Measurements from ENCODE around the gene FALEC. TPM values are rescaled to one million over a fixed set of nuclear protein-coding genes. Genes with fewer than 3 reads are reported as not detected.

The FALEC gene
- total RNA-seq, 1 donor from 2014 or later, result 1.2 TPM

GRCh38 chr1:150558303-150558704 is 42.8 kb downstream of the FALEC start:
- H3K36me3 Mint-ChIP-seq (ENCODE audit: low read depth, unreplicated experiment), result peaks cover 6% of the 10 kb centered on the region
- peaks cover 18% of the 10 kb centered on the region for H3K27me3 Mint-ChIP-seq (ENCODE audit: unreplicated experiment)
- H3K9me3 Mint-ChIP-seq (ENCODE audit: unreplicated experiment), result no peaks in the 10 kb centered on the region
- H3K4me1 Mint-ChIP-seq (ENCODE audit: unreplicated experiment), result peaks cover 30% of the 10 kb centered on the region
- TF ChIP-seq CTCF (IDR thresholded peaks at IDR 0.05; ENCODE audit: unreplicated experiment), result no peak
- H3K27ac Mint-ChIP-seq (ENCODE audit: unreplicated experiment), result no peak overlapping the region
- no peak overlapping the region for H3K4me3 Mint-ChIP-seq (ENCODE audit: unreplicated experiment)
- no peak for DNase-seq (ENCODE audit: low spot score)

- no peak for TF ChIP-seq CTCF (IDR thresholded peaks at IDR 0.05; ENCODE audit: unreplicated experiment)
- H3K9me3 Mint-ChIP-seq (ENCODE audit: unreplicated experiment), result no peaks in the 10 kb centered on the region
- peaks cover 16% of the 10 kb centered on the region for H3K27me3 Mint-ChIP-seq (ENCODE audit: unreplicated experiment)
- no peak overlapping the region for H3K27ac Mint-ChIP-seq (ENCODE audit: unreplicated experiment)
- peaks cover 9% of the 10 kb centered on the region for H3K36me3 Mint-ChIP-seq (ENCODE audit: low read depth, unreplicated experiment)
- peaks cover 36% of the 10 kb centered on the region for H3K4me1 Mint-ChIP-seq (ENCODE audit: unreplicated experiment)
- no peak for DNase-seq (ENCODE audit: low spot score)
- H3K4me3 Mint-ChIP-seq (ENCODE audit: unreplicated experiment), result no peak overlapping the region
Measured at GRCh38 chr1:150558761-150559655, 43.5 kb downstream of the FALEC start.

- Mint-ChIP-seq H3K27ac (ENCODE audit: unreplicated experiment) (no peak overlapping the region), H3K27me3 (ENCODE audit: unreplicated experiment) (peaks cover 14% of the 10 kb centered on the region), H3K4me3 (ENCODE audit: unreplicated experiment) (no peak overlapping the region), H3K36me3 (ENCODE audit: low read depth, unreplicated experiment) (peaks cover 9% of the 10 kb centered on the region), H3K4me1 (ENCODE audit: unreplicated experiment) (peaks cover 38% of the 10 kb centered on the region), H3K9me3 (ENCODE audit: unreplicated experiment) (no peaks in the 10 kb centered on the region)
- TF ChIP-seq CTCF (IDR thresholded peaks at IDR 0.05; ENCODE audit: unreplicated experiment), result no peak
- no peak for DNase-seq (ENCODE audit: low spot score)
Measured at GRCh38 chr1:150559656-150560010, 44.1 kb downstream of the FALEC start.

GRCh38 chr1:150560011-150560438 is 44.5 kb downstream of the FALEC start:
- no peaks in the 10 kb centered on the region for H3K9me3 Mint-ChIP-seq (ENCODE audit: unreplicated experiment)
- H3K27ac Mint-ChIP-seq (ENCODE audit: unreplicated experiment), result no peak overlapping the region
- peaks cover 12% of the 10 kb centered on the region for H3K27me3 Mint-ChIP-seq (ENCODE audit: unreplicated experiment)
- peak; percentile 82 for TF ChIP-seq CTCF (IDR thresholded peaks at IDR 0.05; ENCODE audit: unreplicated experiment)
- peak; percentile 81 for DNase-seq (ENCODE audit: low spot score)
- H3K36me3 Mint-ChIP-seq (ENCODE audit: low read depth, unreplicated experiment), result peaks cover 9% of the 10 kb centered on the region
- peak overlapping the region; percentile 22 for H3K4me3 Mint-ChIP-seq (ENCODE audit: unreplicated experiment)
- H3K4me1 Mint-ChIP-seq (ENCODE audit: unreplicated experiment), result peaks cover 41% of the 10 kb centered on the region

GRCh38 chr1:150560576-150561253 is 45.2 kb downstream of the FALEC start:
- peak; percentile 73 for TF ChIP-seq CTCF (IDR thresholded peaks at IDR 0.05; ENCODE audit: unreplicated experiment)

More at GRCh38 chr1:150560576-150561253, 45.2 kb downstream of the FALEC start:
- H3K27me3 Mint-ChIP-seq (ENCODE audit: unreplicated experiment), result peaks cover 12% of the 10 kb centered on the region
- H3K9me3 Mint-ChIP-seq (ENCODE audit: unreplicated experiment), result no peaks in the 10 kb centered on the region
- DNase-seq (ENCODE audit: low spot score), result peak; percentile 95
- peaks cover 42% of the 10 kb centered on the region for H3K4me1 Mint-ChIP-seq (ENCODE audit: unreplicated experiment)
- peaks cover 5% of the 10 kb centered on the region for H3K36me3 Mint-ChIP-seq (ENCODE audit: low read depth, unreplicated experiment)
- peak overlapping the region; percentile 94 for H3K4me3 Mint-ChIP-seq (ENCODE audit: unreplicated experiment)
- peak overlapping the region; percentile 100 for H3K27ac Mint-ChIP-seq (ENCODE audit: unreplicated experiment)
